Limb (tissue), 2 donors: ENCODE results near the gene SCN1B.
"Not testable (repeated sequence)": the region's sequence is repeated elsewhere in the genome, so short reads cannot be mapped to it uniquely, and the experiment has no call there.

Experiments used
- DNase-seq, 2 donors: peaks; one replicate each; pipeline ENCODE4 v3.0.0-alpha.2; 2016; ENCODE audit errors: extremely low spot score in 2 of 2

Gene SCN1B

DNA sequence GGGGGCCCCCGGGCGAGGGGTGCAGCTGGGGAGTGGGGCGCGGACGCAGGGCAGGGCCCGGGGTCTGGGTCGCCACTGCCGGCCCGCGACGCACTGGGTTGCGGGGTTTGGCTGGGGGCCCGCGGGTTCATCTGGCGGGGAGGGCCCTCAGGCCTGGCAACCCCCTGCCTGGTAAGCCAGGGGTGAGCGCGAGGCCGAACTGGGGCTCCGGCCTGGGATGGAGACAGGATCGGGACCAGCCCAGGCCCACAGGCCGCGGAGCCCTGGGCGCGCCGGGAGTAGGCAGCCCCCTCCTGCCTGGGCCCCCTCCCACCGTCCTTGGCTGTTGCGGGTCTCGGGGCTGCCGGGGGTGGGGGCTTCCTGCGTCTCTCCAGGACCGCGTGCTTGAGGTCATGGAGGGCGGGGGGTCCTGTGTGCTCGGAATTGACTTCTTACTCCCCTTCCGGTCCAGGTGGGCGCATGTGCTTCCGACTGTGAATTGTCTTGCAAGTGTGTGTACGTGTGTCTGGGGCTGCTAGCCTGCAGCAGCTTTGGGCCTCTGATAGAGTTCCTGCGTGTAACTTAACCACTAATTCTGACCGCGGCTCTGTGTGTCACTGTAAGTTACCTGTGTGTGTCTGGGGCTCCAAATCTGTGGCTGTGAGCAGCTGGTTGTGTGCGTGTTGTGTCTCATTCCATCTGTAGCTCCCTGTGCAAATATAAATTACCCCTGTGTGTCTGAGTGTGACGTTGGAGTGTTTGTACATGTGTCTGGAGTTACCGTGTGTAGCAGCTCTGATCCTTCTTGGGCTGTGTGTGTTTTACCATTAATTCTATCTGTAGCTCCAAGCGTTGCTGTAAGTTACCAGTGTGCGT, 29.4 kb upstream of the SCN1B start:
- peak; percentile 12 to 74 for DNase-seq

DNA sequence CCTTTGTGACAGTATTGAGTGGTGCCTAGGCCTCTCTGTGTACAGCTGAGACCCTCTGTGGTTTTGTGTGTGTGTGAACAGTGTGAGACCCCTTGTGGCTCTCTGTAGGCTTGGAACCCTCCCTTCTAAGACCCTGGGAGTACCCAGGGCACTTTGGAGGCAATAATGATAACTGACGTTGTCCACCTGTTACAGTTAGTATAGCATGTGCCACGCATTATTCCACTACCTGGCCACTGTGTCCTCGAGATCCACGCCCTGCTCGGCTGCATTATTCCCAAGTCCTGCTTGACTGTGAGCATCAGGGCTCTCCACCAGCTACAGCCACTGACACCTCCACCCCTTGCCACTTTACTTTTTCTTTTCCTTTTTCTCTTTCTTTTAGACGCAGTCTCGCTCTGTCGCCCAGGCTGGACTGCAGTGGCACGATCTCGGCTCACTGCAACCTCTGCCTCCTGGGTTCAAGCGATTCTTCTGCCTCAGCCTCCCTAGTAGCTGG, 28.2 kb upstream of the SCN1B start:
- no peak for DNase-seq

DNA sequence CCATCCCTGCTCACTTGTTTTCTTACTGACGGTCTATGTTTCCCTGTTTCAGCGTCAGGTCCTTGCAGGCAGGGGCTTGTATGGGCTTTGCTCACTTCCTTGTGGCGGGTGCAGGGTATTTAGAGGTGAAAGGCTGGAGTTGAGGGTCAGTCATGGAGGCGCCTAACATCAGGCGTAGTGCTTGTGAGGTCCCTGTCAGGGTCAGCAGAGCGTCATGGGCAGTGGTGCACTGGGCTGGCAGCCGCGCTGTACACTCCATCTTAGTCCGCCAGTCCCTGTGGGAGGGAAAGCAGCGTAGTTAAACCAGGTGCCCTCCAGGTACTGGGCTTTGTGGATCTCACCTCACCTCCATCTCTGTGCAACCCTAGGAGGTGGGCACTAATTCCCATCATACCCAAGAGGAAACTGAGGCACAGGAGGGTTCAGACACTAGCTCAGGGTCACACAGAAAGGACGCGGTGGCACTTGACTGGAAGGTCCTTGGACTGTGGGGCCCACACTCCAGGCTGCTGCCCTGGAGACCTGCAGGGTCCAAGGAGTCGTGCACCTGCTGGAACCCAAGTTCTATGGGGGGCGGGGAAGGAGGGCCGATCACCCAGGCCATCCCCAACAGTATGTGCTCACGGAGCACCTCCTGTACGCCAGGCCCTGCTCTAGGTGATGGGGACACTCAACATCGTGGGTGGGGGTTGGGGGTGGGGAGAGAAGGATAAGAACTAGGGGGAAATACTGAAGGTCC, 25.6 kb upstream of the SCN1B start:
- no peak for DNase-seq

DNA sequence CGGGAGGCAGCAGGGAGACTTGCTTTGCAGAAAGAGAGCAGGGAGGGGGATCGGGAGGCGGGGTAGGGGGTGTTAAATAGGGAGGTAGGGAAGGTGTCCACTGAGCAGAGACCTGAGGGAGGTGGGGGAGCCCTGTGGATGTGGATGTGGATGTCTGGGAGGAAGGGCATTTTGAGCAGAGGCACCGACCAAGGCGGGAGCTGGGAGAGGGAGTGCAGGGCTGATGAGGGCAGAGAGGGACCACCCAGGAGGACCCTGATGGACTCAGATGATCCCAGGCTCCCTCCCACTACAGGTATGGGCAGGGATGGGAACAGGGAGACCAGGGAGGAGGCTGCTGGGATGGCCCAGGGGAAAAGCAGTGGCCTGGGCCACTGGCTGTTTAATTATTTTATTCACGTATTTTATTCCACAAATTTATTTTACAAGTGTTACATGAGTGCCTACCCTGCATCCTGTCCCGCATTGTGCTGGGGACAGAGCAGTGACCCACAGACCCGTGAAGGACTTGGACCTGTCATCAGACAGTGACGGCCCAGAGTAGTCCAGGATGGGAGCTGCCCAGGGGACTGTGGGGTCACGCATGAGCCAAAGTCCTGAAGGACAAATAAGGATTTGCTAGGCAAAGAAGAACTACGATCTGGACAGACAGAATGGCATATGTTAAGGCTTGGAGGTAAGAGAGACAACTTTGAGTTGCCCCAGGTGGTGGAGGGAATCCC, 24.9 kb upstream of the SCN1B start:
- DNase-seq: no peak

DNA sequence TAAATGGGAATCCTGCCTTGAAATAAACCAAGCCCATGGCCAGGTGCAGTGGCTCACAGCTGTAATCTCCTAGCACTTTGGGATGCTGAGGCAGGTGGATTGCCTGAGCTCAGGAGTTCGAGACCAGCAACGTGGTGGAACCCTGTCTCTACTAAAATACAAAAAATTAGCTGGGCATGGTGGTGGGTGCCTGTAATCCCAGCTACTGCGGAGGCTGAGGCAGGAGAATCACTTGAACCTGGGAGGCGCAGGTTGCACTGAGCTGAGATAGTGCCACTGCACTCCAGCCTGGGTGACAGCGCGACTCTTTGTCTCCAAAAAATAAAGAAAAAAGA, 24.3 kb upstream of the SCN1B start:
- not testable (repeated sequence) for DNase-seq

DNA sequence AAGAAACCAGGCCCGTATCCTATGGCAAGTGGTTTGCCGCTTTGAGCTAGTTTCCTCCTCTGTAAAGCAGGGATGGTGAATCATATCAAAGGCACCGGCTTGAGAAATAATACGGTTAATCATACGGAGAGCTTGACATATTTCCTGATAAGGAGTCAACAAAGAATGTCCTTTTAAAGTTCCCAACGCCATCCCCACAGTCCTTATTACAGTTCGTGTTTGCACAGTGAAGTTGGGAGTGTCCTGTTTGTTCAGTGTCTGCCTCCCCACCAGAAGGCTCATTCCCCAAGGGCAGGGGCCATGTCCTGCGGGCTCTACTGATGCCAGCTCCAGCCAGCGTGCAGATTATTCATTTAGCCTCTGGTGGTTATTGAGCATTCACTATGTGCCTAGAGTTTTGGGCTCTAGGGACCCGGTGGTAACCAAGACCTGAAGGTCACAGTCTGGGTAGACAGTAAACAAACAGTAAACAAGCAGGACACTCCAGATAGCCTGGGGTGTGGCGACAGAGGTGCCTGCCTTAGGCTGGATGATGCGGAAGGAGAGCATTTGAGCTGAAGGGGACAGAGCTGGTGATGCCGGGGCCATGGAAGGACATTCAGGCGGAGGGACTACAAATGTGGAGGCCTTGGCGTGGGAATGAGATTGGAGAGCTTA, 23.8 kb upstream of the SCN1B start:
- DNase-seq: no peak

DNA sequence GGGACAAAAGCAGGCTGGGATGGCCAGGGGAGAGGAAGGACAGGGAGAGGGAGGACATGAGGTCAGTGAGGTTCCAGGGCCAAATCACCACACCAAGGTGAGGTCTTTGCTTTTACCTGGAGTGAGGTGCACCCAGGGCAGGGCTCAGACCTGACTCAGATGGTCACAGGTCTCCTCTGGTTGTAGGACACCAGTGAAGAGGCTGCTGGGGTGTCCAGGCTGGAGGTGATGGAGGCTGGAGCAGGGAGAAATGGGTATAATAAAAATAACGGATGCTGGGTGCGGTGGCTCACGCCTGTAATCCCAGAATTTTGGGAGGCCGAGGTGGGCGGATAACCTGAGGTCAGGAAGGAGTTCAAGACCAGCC, 23.3 kb upstream of the SCN1B start:
- DNase-seq: no peak

DNA sequence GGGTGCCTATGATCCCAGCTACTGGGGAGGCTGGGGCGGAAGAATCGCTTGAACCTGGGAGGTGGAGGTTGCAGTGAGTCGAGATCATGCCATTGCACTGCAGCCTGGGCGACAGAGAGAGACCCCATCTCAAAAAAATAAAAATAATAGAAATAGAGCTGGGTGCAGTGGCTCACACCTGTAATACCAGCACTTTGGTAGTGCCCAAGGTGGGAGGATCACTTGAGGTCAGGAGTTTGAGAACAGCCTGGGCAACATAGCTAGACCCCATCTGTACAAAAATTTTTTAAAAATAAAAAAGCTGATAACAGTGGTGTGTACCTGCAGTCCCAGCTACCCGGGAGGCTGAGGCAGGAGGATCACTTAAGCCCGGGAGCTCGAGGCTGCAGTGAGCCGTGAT, 22.8 kb upstream of the SCN1B start:
- not testable (repeated sequence) for DNase-seq

DNA sequence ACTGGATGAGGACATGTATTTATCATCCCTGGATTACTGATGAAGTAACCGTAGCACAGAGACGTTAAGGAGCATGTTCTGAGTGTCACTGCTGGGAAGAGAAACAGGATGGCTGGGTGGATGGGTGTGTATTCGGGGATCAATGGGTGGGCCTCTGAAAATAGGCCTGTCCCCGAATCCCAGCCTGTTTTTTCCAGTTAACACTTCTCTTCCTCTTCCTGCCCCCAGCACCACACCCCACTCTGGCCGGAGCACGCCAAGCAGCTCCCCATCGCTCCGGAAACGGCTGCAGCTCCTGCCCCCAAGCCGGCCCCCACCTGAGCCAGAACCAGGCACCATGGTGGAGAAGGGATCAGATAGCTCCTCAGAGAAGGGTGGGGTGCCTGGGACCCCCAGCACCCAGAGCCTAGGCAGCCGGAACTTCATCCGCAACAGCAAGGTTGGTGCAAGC, 21.4 kb upstream of the SCN1B start:
- DNase-seq: no peak

DNA sequence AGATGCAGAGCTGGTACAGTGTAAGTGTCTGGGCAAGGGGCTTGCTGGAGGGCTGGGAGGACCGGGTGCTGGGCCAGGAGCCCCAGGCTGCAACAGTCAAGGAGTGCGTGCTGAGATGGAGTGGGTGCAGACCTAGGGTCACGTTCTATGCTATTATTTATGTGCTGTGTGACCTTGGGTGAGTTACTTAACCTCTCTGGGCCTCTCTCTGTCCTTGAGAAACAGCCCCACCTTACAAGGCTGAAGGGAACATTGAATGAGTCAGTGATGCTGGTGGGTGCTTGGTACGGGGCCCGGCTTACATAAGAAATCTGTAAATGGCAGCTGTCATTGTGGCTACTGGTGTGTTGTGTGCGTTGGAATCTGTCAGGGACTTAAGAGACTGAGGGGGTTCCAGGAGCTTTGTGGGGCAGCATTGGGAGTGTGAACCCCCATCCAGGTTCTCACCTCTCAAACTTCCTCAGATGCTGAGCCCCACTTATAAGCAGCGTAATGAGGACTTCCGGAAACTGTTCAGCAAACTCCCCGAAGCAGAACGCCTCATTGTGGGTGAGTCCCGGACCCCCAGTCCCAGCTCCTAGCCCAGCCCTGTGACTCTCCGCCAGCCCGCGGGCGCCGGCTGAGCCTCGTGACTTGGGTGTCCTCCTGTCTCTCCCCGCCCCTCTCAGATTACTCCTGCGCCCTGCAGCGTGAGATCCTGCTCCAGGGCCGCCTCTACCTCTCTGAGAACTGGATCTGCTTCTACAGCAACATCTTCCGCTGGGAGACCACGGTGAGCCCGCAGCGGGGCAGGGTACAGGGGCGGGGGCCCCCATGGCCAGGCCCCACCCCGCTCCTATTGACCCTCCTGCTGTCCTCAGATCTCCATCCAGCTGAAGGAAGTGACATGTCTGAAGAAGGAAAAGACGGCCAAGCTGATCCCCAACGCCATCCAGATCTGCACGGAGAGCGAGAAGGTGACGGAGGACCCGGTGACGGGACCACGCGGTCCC, 20.6 kb upstream of the SCN1B start:
- DNase-seq: no peak

DNA sequence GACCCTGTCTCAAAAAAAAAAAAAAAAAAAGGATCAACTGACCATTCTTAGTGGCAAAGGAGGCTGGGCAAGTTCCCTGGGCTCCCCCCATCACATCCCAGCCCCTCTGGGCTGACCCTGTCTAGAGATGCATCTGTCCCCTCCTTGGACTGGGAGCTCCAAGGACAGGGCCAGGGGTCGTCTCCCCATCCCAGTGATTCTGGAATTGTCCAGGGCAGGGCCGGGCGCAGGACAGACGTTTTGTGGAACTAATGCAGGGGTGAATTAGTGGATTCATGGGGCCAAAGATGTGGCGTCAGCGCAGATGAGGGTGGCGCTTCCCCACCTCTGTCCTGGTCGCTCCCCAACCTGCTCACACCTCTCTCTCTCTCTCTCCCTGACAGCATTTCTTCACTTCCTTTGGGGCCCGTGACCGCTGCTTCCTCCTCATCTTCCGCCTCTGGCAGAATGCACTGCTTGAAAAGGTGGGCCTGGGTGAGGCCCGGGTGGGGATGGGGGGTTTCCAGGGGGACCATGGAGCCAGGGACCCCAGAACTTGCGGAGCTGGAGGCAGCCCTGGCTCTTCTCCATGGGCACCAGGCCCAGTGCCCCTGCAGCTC, 19.1 kb upstream of the SCN1B start:
- no peak for DNase-seq

DNA sequence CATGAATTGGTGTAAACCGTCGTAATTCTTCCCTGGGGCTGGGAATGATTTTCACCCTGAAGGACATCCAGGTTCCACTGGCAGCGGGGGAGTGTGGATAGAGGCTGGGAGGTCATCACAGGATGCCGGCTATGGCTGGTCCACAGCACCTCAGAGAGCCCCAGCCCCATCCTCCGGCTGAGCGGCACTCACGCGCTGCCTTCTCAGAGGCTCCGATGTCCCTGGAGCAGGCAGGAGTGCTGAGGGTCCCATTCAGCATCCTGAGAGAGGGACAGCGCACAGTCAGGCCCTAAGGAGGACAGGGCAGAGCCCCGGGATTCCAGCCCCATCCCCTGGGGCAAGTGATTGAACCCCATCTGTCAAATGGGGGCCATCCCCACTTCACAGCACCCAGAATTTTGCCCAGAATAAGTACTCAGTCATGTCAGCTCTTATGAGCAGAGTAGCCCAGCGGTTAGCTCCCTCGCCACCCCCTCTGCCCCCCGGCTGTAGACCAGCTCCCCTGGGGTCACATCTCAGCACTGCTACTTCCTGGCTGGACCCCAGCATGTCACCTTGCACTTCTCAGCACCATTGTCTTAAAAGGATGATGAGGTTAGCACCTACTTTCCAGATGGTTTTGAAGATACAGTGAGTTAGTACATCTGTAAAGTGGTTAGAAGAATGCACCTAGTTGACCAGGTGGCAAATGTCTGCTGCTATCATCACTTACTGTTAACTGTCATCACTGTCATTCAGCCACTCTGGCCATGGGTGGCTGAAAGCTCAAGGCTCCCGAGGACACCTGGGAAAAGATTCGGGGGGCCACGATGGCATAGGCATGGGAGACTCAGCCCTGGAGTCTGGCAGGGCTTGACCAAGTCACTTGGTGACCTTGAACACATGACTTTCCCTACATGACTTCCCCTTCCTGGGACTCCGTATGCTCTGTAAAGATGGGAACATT, 18.3 kb upstream of the SCN1B start:
- DNase-seq: no peak

DNA sequence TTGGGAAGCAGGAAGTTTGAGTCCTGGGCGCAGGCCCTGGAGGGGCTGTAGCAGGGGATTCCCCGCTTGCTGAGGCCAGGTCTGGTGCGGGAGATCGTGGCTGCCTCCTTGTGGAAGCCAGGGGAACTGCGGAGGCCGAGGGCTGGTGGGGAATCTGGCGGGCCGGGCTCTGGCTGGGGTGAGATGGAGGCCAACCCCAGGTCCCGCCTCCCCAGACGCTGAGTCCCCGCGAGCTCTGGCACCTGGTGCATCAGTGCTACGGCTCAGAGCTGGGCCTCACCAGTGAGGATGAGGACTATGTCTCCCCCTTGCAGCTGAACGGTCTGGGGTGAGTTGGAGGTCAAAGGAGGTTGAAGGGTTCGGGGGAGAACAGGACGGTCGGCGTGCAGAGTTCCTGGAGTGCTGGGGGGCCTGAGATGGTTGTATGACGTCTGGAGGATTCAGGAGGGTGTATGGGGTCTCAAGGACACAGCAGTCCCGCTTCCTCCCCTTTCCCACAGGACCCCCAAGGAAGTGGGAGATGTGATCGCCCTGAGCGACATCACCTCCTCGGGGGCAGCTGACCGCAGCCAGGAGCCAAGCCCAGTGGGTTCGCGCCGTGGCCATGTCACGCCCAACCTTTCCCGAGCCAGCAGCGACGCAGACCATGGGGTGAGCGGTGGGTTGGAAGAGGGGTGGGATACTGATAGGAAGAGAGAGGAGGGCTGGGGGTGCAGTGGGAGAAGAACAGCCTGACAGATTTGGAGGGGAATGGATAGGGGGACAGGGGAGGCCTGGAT, 17.0 kb upstream of the SCN1B start:
- DNase-seq: peak; percentile 52 to 83

DNA sequence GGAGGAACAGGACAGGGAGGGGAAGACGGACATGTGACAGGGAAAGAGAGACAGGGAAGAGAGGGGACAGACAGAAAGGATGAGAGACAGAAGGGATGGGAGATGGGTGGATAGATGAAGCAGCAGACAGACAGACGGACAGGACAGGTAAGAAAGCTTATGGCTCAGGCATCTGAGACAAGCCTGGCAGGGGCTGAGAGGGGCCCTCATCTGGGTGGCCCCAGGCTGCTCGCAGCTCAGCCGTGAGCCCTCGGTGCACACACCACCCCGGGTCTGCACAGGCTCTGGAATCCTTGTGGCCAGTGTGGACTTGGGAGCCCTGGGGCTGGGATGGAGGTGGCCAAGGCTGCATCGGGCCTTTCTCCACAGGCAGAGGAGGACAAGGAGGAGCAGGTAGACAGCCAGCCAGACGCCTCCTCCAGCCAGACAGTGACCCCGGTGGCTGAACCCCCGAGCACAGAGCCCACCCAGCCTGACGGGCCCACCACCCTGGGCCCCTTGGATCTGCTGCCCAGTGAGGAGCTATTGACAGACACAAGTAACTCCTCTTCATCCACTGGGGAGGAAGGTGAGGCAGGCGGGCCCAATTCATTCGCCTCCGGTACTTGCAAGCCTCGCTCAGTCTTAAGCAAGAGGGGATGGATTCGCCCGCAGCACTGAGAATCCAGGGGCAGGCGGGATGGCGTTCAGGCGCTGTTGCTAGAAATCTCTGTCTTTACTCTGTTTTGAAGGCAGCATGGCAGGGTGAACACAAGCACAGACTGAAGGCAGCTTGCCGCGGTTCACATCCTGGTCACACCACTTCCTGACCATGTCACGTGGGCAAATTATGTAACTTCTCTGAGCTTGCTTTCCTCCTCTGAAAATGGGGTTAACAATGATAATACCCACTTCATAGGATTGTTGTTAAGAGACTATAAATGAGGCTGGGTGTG, 16.2 kb upstream of the SCN1B start:
- no peak for DNase-seq

DNA sequence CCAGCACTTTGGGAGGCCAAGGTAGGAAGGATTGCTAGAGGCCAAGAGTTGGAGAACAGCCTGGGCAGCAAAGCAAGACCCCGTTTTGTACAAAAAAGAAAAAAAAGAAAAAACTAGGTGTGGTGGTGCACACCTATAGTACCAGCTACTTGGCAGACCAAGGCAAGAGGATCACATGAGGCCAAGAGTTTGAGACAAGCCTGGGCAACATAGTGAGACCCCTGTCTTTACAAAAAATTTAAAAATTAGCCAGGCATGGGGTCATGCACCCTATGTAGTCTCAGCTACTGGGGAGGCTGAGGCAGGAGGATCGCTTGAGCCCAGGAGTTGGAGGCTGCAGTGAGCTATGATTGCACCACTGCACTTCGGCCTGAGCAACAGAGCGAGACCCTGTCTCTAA, 15.5 kb upstream of the SCN1B start:
- not testable (repeated sequence) for DNase-seq

DNA sequence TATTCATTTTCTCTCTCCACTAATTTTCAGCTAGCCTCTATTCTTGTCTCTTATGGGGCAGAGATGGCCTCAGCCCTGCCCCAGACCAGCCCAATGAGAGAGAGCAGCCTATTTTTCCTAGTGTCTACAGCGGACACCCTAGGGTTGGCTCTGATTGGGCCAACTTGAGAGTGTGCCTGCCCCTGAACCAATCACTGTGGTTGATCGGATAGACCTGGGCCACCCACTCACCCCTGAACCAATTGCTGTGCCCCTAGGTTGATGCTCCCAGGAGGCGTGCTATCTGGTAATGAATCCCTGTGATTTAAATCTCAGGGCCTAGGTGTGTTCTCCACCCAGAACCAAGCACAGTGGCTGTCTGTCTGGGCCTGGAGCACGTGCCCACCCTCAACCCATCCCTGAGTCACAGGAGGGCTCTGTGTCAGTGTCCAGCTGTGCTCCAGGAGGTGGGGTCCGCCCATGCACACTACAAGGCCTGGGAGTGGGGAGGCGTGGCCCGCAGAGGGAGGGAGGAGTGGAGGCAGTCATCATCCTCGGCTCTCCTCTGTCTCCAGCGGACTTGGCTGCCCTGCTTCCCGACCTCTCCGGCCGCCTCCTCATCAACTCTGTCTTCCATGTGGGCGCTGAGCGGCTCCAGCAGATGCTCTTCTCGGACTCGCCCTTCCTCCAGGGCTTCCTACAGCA, 14.9 kb upstream of the SCN1B start:
- DNase-seq: no peak
